SHP77 treated with DMSO at 0.1 percent for 48 hours (cell line): ENCODE results near the gene TLR7.

Source experiments
- DNase-seq: peaks from one replicate; lab custom pipeline; 2025; lab: John Stamatoyannopoulos, UW

TLR7 gene

GRCh38 chrX:12891171-12891570 lies 24.3 kb downstream of the TLR7 start:
- no peak for DNase-seq

GRCh38 chrX:12891915-12892506 lies 25.1 kb downstream of the TLR7 start:
- DNase-seq: no peak

GRCh38 chrX:12892716-12893115 lies 25.8 kb downstream of the TLR7 start:
- no peak for DNase-seq

- no peak for DNase-seq
These were observed 27.5 kb downstream of the TLR7 start for GRCh38 chrX:12894074-12895030.

GRCh38 chrX:12895866-12896265 lies 29.0 kb downstream of the TLR7 start:
- no peak for DNase-seq

GRCh38 chrX:12896935-12897334 lies 30.1 kb downstream of the TLR7 start:
- no peak for DNase-seq

GRCh38 chrX:12898073-12898472 lies 31.2 kb downstream of the TLR7 start:
- no peak for DNase-seq

GRCh38 chrX:12899506-12899905 lies 32.6 kb downstream of the TLR7 start:
- no peak for DNase-seq

GRCh38 chrX:12901486-12901885 lies 34.6 kb downstream of the TLR7 start:
- DNase-seq: no peak

- DNase-seq: no peak
These were observed 36.8 kb downstream of the TLR7 start for GRCh38 chrX:12903646-12904045.

- DNase-seq: no peak
These were observed 39.3 kb downstream of the TLR7 start, which contains the start of gene TLR8 for GRCh38 chrX:12906046-12906761. TLR8 (plus strand) TSS chrX:12906620; CDS start chrX:12906707, 87 bp downstream.

GRCh38 chrX:12910423-12911121 lies 43.7 kb downstream of the TLR7 start:
- DNase-seq: no peak

GRCh38 chrX:12911122-12911470 lies 44.2 kb downstream of the TLR7 start:
- no peak for DNase-seq

GRCh38 chrX:12912791-12913482 lies 46.1 kb downstream of the TLR7 start:
- no peak for DNase-seq

- peak; percentile 32 for DNase-seq
These were observed 50.9 kb downstream of the TLR7 start for GRCh38 chrX:12917753-12918152.

GRCh38 chrX:12919051-12919450 lies 52.2 kb downstream of the TLR7 start:
- DNase-seq: no peak

- no peak for DNase-seq
These were observed 52.7 kb downstream of the TLR7 start for GRCh38 chrX:12919620-12920019.

GRCh38 chrX:12920990-12921389 lies 54.1 kb downstream of the TLR7 start:
- DNase-seq: no peak

- no peak for DNase-seq
These were observed 55.2 kb downstream of the TLR7 start for GRCh38 chrX:12921886-12922598.

GRCh38 chrX:12922599-12922919 lies 55.7 kb downstream of the TLR7 start:
- no peak for DNase-seq

- DNase-seq: no peak
These were observed 62.8 kb downstream of the TLR7 start for GRCh38 chrX:12929701-12930100.
